ENCODE results near the gene KIF18B.
"Not testable (repeated sequence)": the region's sequence is repeated elsewhere in the genome, so short reads cannot be mapped to it uniquely, and the experiment has no call there.

KIF18B gene

DNA sequence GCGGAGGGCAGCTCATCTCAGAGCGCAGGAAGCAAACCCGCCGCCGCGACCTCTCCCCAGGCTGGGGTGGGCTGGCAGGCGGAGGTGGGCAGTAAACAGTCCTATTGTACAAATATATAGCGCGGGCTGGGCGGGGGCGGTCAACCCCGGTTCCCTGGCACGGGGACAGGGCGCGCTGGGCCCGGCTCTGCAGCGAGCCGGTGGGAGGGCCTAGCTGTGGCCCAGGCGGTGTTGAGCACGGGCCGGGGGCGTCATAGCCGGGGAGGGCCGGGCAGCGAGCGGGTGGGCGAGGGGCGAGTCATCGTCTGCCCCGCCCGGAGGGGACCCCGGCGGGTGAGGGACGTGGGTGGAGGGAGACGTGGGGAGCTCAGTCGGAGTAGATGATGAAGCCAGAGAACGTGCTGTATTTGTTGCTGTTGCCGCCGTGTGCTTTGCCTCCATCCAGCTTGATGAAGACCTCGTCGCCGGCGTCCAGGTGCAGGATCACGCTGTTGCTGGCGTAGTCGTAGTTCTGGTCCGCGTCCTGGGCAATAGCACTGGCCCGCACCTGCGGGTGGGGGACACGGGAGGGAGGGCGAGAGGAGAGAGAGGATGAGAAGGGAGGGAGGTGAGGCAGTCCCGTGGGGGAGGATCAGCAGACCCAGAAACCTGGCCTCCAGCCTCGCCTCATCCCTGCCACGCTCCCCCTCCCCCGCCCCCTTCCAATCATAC lies 12.4 kb upstream of the KIF18B start:
- no peaks in the 10 kb centered on the region for H3K9me3 Mint-ChIP-seq
- peaks cover 95% of the 10 kb centered on the region for H3K27me3 Mint-ChIP-seq
- DNase-seq (no peak), ATAC-seq (peak; percentile 72)
- H3K4me1 Mint-ChIP-seq, result peaks cover 13% of the 10 kb centered on the region
- peak overlapping the region in 1 of 2 donors; percentile 44 for H3K27ac Mint-ChIP-seq
- peak overlapping the region; percentile 37 to 75 for H3K4me3 Mint-ChIP-seq

DNA sequence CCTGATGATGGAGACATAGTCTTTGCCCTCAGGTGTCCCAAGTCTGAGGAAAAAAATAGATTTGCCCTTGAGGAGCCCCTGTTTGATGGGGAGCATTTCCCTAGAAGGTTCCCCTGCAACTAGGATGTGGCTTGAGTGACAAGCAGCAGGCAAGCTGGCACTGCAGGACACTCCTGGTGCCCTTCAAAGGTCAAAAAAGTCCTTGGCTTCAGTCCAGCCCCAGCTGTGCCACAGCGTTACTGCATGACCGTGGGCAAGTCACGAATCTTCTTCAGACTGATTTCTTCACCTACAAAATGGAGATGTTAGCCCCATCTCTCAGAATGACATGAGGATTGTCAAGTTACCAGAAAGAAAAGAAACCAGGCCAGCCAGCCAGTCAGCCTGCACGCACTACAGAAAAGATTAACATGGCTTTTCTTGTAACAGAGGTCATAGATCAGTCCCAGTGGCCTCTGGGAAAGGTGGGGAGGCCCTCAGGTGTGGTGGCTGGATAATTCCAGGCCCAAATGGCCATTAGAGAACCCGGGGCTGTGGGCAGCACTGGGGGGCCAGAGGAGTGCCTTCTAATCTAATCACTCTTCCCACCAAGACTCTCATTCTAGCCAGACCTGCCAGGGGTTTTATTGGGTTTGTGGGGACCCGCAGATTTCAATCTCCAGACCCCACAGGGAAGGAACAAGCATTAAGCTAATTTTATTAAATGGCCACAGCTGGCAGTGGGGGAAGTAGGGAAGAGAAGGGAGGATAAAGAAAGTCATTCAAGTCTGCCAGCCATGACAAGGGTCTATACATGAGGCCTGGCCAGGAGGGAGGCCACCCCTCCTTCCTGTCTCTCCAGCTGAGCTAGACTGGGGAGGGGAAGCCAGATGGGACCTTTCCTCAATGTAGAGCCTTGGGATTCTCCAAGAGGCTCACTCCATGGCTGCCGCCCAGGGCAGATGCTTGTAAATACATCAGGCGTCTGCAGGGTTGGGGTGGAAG lies 9.7 kb upstream of the KIF18B start:
- Mint-ChIP-seq H3K27ac (no peak overlapping the region), H3K27me3 (peaks cover 71% of the 10 kb centered on the region), H3K4me3 (no peak overlapping the region), H3K9me3 (no peaks in the 10 kb centered on the region), H3K4me1 (peaks cover 13% of the 10 kb centered on the region)
- no peak for DNase-seq
- no peak for ATAC-seq

DNA sequence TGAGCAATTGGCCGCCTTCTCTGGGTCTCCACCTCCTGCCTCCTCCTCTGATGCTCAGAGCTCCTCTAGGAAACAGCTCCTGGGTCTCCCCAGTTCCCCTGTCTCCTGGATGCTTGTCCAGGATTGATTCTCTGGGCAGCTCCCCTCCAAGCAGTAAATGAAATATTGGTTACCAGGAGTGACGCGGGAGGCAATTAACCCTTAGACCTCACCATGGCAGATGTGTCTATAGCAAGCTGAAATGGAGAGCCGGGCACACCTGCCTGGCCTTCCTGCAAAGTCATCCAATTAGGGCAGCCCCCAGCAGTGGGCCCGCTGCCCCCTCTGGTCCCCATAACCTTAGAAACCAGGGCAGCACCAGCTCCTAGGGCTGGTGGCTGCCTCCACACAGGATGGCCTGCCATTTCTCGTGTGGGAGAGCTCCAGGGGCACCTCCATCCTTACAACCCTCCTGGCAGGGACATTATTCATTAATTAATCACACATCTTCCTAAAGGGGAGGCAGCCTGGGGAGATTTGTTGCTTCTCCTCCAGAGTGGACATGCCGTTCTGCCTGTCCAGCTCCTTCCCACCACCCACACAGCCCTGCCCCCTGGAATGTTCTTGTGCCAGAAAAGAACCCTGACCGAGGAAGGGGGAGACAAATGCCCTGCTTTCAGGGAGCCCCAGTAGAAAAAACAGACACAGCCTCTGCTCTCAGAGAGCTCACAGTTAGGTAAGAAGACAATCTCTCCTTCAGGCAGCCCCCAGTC lies 8.3 kb upstream of the KIF18B start:
- DNase-seq, result no peak
- Mint-ChIP-seq H3K27me3 (peaks cover 56% of the 10 kb centered on the region), H3K9me3 (no peaks in the 10 kb centered on the region), H3K27ac (no peak overlapping the region), H3K4me1 (peaks cover 10% of the 10 kb centered on the region), H3K4me3 (no peak overlapping the region)
- ATAC-seq, result no peak

DNA sequence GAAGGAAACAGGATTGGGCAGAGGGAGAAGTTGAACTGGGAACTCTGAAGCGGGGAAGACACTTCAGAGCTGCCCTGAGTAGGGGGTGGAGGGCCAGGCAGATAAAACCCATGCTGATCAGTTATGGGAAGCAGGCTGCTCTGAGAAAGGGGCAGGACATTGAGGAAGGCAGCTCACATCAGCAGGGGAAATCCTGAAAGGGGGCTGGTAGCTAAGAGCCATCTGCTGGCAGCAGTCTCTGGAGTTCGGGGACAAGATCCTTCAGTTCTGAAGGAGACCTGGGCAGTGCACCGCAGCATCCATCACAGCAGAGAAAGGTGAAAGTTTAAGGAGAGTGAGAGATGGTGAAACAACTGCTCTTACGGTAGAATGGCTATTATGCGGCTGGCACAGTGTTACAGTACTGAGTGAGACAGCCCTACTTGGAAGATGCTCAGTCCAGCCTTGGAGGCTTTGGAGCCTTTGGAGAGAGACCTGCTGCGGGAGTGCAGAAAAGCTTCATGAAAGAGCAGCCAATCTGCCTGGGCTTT lies 5.4 kb upstream of the KIF18B start:
- Mint-ChIP-seq H3K27me3 (peaks cover 29% of the 10 kb centered on the region), H3K9me3 (no peaks in the 10 kb centered on the region), H3K4me1 (no peaks in the 10 kb centered on the region), H3K4me3 (no peak overlapping the region), H3K27ac (no peak overlapping the region)
- ATAC-seq, result no peak
- no peak for DNase-seq

DNA sequence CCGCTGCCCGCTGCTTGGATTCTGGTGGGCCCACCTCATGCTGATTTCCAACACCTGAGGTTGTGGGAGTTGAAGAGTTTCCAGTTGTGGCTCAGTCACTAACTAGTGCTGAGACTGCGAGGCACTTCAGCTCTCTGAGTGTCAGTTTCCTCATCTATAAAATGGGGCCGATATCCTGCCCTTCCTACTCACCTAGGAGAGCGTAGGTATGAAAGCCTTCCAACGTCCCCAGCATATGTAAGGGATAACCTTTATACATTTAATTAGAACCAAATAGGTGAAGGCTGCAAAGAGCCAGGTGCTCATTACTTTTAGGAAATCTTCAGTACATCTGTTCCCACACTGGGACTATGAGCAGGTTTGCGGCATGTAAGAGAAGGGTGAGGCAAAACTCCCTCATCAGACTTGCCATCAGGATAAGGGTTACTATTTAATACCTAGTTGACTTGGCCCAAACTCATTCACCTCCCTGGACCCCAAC lies 782 bp upstream of the KIF18B start:
- Mint-ChIP-seq H3K4me1 (peaks cover 8% of the 10 kb centered on the region), H3K27me3 (no peaks in the 10 kb centered on the region), H3K27ac (peak overlapping the region; percentile 96 to 97), H3K4me3 (peak overlapping the region; percentile 93 to 96), H3K9me3 (no peaks in the 10 kb centered on the region)
- ATAC-seq, result no peak
- no peak for DNase-seq

DNA sequence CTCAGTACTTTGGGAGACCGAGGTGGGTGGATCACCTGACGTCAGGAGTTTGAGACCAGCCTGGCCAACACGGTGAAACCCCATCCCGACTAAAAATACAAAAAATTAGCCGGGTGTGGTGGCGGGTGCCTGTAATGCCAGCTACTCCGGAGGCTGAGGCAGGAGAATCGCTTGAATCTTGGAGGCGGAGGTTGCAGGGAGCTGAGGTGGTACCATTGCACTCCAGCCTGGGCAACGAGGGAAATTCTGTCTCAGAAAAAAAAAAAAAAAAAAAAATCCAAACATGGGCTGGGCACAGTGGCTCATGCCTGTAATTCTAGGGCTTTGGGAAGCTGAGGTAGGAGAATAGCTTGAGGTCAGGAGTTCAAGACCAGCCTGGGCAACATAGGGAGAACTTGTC lies 1.9 kb downstream of the KIF18B start:
- peaks cover 19% of the 10 kb centered on the region for H3K4me1 Mint-ChIP-seq
- not testable (repeated sequence) for ATAC-seq, DNase-seq, H3K27me3 Mint-ChIP-seq, H3K9me3 Mint-ChIP-seq, H3K27ac Mint-ChIP-seq
- peak overlapping the region; percentile 58 to 96 for H3K4me3 Mint-ChIP-seq

DNA sequence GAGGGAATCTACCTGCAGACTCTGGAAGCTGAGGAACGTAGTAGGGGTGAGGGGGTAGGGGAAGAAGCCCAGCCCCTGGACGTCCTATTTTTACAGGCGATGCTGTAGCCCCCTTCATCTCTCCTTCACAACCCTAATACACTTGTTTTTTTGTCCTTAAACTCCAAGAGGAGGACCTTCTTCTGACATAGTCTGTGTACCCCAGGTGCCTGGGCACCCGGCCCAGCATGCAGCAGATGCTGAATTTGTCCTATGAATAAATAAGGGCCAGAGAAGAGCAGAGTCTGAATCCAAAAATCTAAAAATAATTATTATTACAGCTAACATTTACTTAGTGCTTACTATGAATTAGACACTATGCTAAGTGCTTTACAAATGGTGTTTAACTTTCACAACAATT lies 5.1 kb downstream of the KIF18B start:
- Mint-ChIP-seq H3K27ac (peak overlapping the region in 1 of 2 donors; percentile 4), H3K4me1 (peaks cover 19% of the 10 kb centered on the region), H3K9me3 (no peaks in the 10 kb centered on the region), H3K27me3 (no peaks in the 10 kb centered on the region), H3K4me3 (no peak overlapping the region)
- no peak for DNase-seq
- no peak for ATAC-seq

DNA sequence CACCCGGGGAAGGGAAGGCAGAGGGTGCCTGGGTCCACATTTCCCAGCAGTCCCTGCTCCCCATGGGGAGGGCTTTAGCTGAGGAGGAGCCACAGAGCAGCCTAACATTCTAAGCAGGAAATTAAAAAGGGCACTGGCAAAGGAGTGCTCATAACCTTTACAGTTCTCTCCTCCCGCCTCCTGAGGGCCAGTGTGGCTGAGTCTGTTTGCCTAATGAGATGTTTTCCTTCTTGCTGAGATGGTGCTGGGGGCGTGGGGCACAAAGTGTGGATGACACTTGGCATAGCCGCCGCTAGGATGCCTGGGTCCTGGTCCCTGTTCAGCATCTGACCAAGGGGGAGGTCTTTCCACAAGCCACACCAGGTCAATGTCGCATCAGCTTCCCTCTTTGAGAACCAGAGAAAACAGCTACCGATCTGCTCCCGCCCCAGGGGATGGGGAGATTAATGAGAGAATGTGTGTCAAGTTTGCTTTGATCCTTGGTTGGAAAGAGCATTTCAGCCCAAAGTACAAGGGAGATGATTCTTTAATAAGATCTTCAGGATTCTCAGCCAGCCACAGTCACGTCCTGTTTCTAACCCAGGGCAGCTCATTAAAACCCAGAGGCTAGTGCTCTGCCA lies 5.8 kb downstream of the KIF18B start:
- peaks cover 18% of the 10 kb centered on the region for H3K4me1 Mint-ChIP-seq
- DNase-seq, result no peak
- no peak for ATAC-seq
- no peaks in the 10 kb centered on the region for H3K9me3 Mint-ChIP-seq
- no peak overlapping the region for H3K4me3 Mint-ChIP-seq
- H3K27me3 Mint-ChIP-seq, result no peaks in the 10 kb centered on the region
- peak overlapping the region in 1 of 2 donors; percentile 8 for H3K27ac Mint-ChIP-seq

DNA sequence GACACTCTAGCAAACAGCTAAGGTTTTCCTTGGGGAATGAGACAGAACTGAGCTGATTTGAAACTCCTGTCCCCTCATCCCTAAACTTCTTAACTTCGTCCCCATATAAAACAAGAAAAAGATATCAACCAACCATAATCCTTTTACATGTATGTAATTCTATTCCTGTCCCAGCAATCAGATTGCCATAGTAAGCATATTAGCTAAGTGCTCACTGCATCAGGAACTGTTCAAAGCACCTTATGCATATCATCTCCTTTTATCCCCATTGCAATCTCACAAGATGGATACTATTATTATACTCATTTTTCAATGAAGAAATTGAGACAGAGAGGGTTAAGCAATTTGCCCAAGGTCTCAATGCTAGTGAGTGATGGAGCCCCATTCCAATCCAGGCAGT lies 6.8 kb downstream of the KIF18B start:
- no peak overlapping the region for H3K4me3 Mint-ChIP-seq
- ATAC-seq, result no peak
- no peaks in the 10 kb centered on the region for H3K9me3 Mint-ChIP-seq
- no peak for DNase-seq
- no peak overlapping the region for H3K27ac Mint-ChIP-seq
- no peaks in the 10 kb centered on the region for H3K27me3 Mint-ChIP-seq
- H3K4me1 Mint-ChIP-seq, result peaks cover 10% of the 10 kb centered on the region

DNA sequence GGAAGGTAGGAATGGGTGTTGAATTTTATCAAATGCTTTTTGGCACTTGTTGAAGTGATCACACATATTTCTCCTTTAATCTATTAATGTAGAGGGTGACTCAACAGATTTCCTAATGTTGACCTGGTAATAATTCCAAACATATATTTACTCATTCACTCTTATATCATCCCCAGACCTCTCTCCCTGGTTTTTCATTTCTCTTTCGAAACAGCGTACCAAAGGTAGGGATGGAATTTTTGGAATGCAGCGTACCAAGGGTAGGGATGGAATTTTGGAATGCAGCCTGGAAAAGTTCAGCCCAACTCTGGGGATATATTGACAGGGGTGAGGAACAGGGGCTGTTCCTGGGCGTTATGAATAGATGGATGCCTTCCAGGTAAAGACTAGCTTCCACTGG lies 7.3 kb downstream of the KIF18B start:
- no peak for DNase-seq
- Mint-ChIP-seq H3K9me3 (no peaks in the 10 kb centered on the region), H3K27ac (no peak overlapping the region), H3K4me3 (no peak overlapping the region), H3K4me1 (peaks cover 10% of the 10 kb centered on the region), H3K27me3 (no peaks in the 10 kb centered on the region)
- no peak for ATAC-seq

DNA sequence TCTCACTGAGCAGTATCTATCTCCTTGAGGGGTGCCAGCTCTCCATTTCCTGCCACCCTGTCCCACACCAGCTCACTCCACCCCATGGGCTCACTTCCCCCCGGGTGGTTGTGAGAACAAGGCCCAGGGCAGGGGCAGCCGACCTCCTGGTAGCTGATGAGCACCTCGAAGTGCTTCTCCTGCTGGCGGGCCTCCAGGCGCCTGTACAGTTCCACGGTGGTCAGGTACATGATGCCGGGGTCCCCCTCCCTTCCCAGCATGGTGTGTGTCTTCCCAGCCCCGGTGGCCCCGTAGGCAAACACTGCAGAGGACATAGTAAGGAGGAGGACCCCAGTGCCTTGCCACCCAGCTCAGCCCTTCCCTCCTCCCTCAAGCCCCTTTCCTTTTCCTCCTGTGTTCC lies 12.5 kb downstream of the KIF18B start:
- DNase-seq (no peak), ATAC-seq (peak; percentile 37)
- H3K4me1 Mint-ChIP-seq, result no peaks in the 10 kb centered on the region
- no peaks in the 10 kb centered on the region for H3K27me3 Mint-ChIP-seq
- no peak overlapping the region for H3K27ac Mint-ChIP-seq
- H3K9me3 Mint-ChIP-seq, result no peaks in the 10 kb centered on the region
- no peak overlapping the region for H3K4me3 Mint-ChIP-seq

DNA sequence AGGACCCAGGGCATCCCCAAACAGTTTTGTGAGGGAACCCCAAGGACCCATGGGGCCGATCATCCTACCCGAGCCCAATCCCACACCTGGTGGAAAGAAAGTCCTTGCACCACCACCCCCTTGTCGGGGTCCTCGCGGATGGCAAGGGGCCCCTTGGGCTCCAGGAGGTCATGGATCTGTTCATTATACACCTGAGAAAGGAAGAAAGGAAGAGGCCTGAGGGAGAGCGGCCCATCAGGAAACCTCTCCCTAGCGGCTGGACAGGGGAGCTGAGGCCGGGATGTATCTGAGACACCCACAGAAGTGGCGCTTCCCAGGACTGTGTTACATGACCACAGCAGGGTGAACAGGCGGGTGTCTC lies 12.8 kb downstream of the KIF18B start:
- Mint-ChIP-seq H3K4me1 (no peaks in the 10 kb centered on the region), H3K27ac (no peak overlapping the region), H3K4me3 (no peak overlapping the region), H3K9me3 (no peaks in the 10 kb centered on the region), H3K27me3 (no peaks in the 10 kb centered on the region)
- no peak for DNase-seq
- ATAC-seq, result no peak

DNA sequence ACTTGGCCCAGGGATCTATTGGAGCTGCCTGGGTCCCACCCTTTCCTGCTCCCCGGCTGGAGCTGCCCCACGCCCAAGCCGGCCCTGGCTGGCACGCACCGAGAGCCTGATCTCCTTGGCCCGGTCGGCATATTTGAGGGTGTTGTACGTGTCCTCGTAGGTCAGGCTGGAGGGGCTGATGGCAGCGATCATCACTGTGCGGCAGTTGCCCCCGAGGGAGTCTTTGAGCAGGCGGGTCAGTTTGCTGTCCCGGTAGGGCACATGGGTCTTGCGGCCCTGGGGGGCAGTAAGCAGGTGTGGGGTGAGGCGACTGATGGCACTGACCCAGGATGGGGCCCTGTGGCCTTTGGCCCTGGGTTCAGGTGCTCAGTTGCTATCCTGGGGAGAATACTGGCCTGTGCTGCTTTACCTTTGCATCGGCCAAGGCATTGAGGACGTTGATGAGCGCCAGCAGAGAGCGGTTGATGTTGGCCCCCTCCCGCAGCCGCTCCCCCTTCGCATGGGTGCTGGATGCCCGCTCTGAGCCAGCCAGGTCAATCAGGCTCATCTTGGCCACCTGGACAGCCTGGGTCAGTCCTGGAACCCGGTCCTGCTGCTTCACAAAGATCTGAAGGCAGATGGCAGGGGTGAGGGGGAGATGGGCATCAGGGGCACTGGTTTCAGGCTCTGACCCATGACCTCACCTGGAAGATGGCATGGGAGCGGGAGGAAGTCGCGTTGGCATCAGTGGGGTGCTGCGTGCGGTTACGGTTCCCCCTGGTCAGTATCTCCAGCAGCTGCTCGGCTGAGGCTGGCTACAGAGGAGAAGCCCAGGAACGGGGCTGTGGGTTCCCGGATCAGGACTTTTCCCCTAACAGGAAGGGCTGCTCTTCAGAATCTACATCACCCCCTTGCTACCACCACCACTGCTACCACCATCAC lies 13.5 kb downstream of the KIF18B start:
- no peak for ATAC-seq
- Mint-ChIP-seq H3K4me1 (no peaks in the 10 kb centered on the region), H3K9me3 (no peaks in the 10 kb centered on the region), H3K4me3 (no peak overlapping the region), H3K27me3 (no peaks in the 10 kb centered on the region), H3K27ac (no peak overlapping the region)
- DNase-seq, result no peak

DNA sequence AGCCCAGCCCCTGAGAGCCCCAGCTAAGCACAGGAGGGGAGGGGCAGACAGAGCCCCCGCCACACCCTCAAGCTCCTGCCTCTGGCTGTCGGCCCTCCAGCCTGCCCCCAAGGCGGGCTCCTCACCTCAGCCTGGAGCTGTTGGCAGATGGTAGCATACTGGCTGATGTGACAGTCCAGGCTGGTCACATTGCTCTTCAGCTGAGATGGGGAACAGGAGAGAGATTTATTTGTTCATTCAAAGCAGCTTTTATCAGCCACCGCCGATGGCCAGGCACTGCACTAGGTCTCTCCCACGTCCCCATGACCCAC lies 14.8 kb downstream of the KIF18B start:
- no peak for ATAC-seq
- Mint-ChIP-seq H3K4me1 (no peaks in the 10 kb centered on the region), H3K9me3 (no peaks in the 10 kb centered on the region), H3K4me3 (no peak overlapping the region), H3K27me3 (no peaks in the 10 kb centered on the region), H3K27ac (no peak overlapping the region)
- no peak for DNase-seq

Measured in stimulated activated naive CD8-positive, alpha-beta T cell treated with anti-CD3 and anti-CD28 coated beads, Interleukin-15, amount 100 ng/mL, for 72 hours (primary cell).